Liver (tissue), 9 donors: ENCODE measurements around the gene SLC16A9. TPM values are rescaled to one million over a fixed set of nuclear protein-coding genes. Genes with fewer than 3 reads are reported as not detected.

Source experiments
- DNase-seq: peaks from one replicate; pipeline ENCODE4 v3.0.0-alpha.2; 2017; ENCODE audit warnings: low spot score
- H3K27ac ChIP-seq, 2 donors: one replicate each; pipeline ENCODE4 v1.7.0; 2013; ENCODE audit warnings: inconsistent platforms in 2 of 2, low read length in 2 of 2, control low read depth in 1 of 2, low read depth in 1 of 2, mild to moderate bottlenecking in 1 of 2
- H3K27me3 ChIP-seq, 4 donors: one replicate each; pipeline versions ENCODE4 v1.6.1 to v1.7.0; 2013; ENCODE audit warnings: low read length in 3 of 4, inconsistent platforms in 1 of 4, mild to moderate bottlenecking in 1 of 4, moderate library complexity in 1 of 4; ENCODE audit not compliant: control insufficient read depth in 4 of 4, insufficient read depth in 4 of 4
- H3K36me3 ChIP-seq, 4 donors: one replicate each; pipeline versions ENCODE4 v1.6.1 to v1.7.0; 2013; ENCODE audit warnings: low read length in 3 of 4, mild to moderate bottlenecking in 3 of 4, low read depth in 1 of 4, moderate library complexity in 1 of 4; ENCODE audit not compliant: control insufficient read depth in 4 of 4, insufficient read depth in 3 of 4
- H3K4me1 ChIP-seq, 4 donors: one replicate each; pipeline versions ENCODE4 v1.6.1 to v1.7.0; 2013; ENCODE audit warnings: low read length in 3 of 4, mild to moderate bottlenecking in 3 of 4, moderate library complexity in 1 of 4; ENCODE audit not compliant: control insufficient read depth in 4 of 4, insufficient read depth in 4 of 4
- H3K4me3 ChIP-seq, 3 donors: one replicate each; pipeline versions ENCODE4 v1.6.1 to v1.7.0; 2013; ENCODE audit warnings: low read length in 3 of 3, control low read depth in 1 of 3, low read depth in 1 of 3, mild to moderate bottlenecking in 1 of 3
- H3K9ac ChIP-seq, 2 donors: one replicate each; pipeline ENCODE4 v1.7.0; 2013; ENCODE audit warnings: low read length in 2 of 2, mild to moderate bottlenecking in 2 of 2, moderate library complexity in 2 of 2, control low read depth in 1 of 2, low read depth in 1 of 2
- H3K9me3 ChIP-seq, 4 donors: one replicate each; pipeline versions ENCODE4 v1.6.1 to v1.7.0; 2013; ENCODE audit warnings: low read length in 3 of 4; ENCODE audit not compliant: control insufficient read depth in 4 of 4
- ATF3 ChIP-seq: IDR thresholded peaks from 2 replicates; pipeline ENCODE4 v1.6.1; 2016; ENCODE audit warnings: antibody characterized with exemption
- CTCF ChIP-seq: fragments of 150-350 bp; IDR thresholded peaks from 2 replicates; pipeline ENCODE4 v1.5.1; 2017; ENCODE audit warnings: improper control_type of control experiment, low read depth, low read length; ENCODE audit not compliant: missing input control
- EGR1 ChIP-seq, 2 donors: IDR thresholded peaks; 2 replicates each; pipeline ENCODE4 v1.6.1; 2016 to 2018; ENCODE audit warnings: antibody characterized with exemption in 2 of 2, low read depth in 2 of 2
- FOXA1 ChIP-seq: IDR thresholded peaks from 2 replicates; pipeline ENCODE4 v1.6.1; 2016; ENCODE audit warnings: antibody characterized with exemption
- FOXA2 ChIP-seq: IDR thresholded peaks from 2 replicates; pipeline ENCODE4 v1.6.1; 2016; ENCODE audit warnings: antibody characterized with exemption
- GABPA ChIP-seq, 2 donors: IDR thresholded peaks in 1 of 2; conservative IDR thresholded peaks in 1 of 2; 2 replicates each; pipeline ENCODE4 v1.6.1; 2016; ENCODE audit warnings: antibody characterized with exemption in 2 of 2, mild to moderate bottlenecking in 1 of 2, moderate library complexity in 1 of 2
- HNF4A ChIP-seq, 2 donors: conservative IDR thresholded peaks; 2 replicates each; pipeline ENCODE4 v1.6.1; 2016; ENCODE audit warnings: antibody characterized with exemption in 2 of 2, mild to moderate bottlenecking in 2 of 2
- HNF4G ChIP-seq: IDR thresholded peaks from 2 replicates; pipeline ENCODE4 v1.6.1; 2016; ENCODE audit warnings: antibody characterized with exemption
- JUND ChIP-seq, 2 donors: IDR thresholded peaks; 2 replicates each; pipeline ENCODE4 v1.6.1; 2016; ENCODE audit warnings: antibody characterized with exemption in 2 of 2
- MAX ChIP-seq: IDR thresholded peaks from 2 replicates; pipeline ENCODE4 v1.6.1; 2016; ENCODE audit warnings: antibody characterized with exemption
- NR2F2 ChIP-seq: IDR thresholded peaks from 2 replicates; pipeline ENCODE4 v1.6.1; 2016; ENCODE audit warnings: antibody characterized with exemption
- RAD21 ChIP-seq, 2 donors: IDR thresholded peaks; 2 replicates each; pipeline ENCODE4 v1.6.1; 2016; ENCODE audit warnings: antibody characterized with exemption in 2 of 2, mild to moderate bottlenecking in 2 of 2
- REST ChIP-seq: IDR thresholded peaks from 2 replicates; pipeline ENCODE4 v1.6.1; 2016; ENCODE audit warnings: antibody characterized with exemption, mild to moderate bottlenecking
- RXRA ChIP-seq, 2 donors: IDR thresholded peaks; 2 replicates each; pipeline ENCODE4 v1.6.1; 2017 to 2018; ENCODE audit warnings: antibody characterized with exemption in 2 of 2, mild to moderate bottlenecking in 1 of 2
- SP1 ChIP-seq: IDR thresholded peaks from 2 replicates; pipeline ENCODE4 v1.6.1; 2018; ENCODE audit warnings: antibody characterized with exemption, mild to moderate bottlenecking
- TAF1 ChIP-seq: conservative IDR thresholded peaks from 2 replicates; pipeline ENCODE4 v1.6.1; 2016; ENCODE audit warnings: antibody characterized with exemption, mild to moderate bottlenecking
- YY1 ChIP-seq: IDR thresholded peaks from 2 replicates; pipeline ENCODE4 v1.6.1; 2016; ENCODE audit warnings: antibody characterized with exemption, mild to moderate bottlenecking
- ZBTB33 ChIP-seq: IDR thresholded peaks from 2 replicates; pipeline ENCODE4 v1.6.1; 2016; ENCODE audit warnings: antibody characterized with exemption
- WGBS: extraction: QIAGEN DNeasy Blood & Tissue Kit; methylation state at CpG from one replicate; pipeline ENCODE4 v1.1.7; 2013; 5-methylcytosine and 5-hydroxymethylcytosine counted together
- polyA plus RNA-seq, 2 donors: library from polyadenylated mRNA; stranded (reverse) in 1 of 2; unstranded in 1 of 2; fragments of 200-250 nt in 1 of 2; fragments of >200 nt in 1 of 2; fragmentation: Nextera tagmentation in 1 of 2; extraction: Ambion mirVana in 1 of 2; gene quantifications; one replicate each; pipeline versions ENCODE4 v1.2.1 to v1.2.3, GENCODE V29; 2013 to 2015
- total RNA-seq, 2 donors: library from RNA; depleted of rRNA; stranded (reverse); fragments of >200 nt; gene quantifications; one replicate each; pipeline ENCODE4 v1.2.3, GENCODE V29; 2014
- donor health status: healthy.
- donor health status: healthy.
- donor health status: healthy.
- donor health status: healthy.
- donor health status: healthy.

Gene SLC16A9
- total and polyA plus RNA-seq, 4 donors = 0.18 to 9.3 (median 0.59) TPM

GRCh38 chr10:59687657-59688056 is 22.0 kb downstream of the SLC16A9 start:
- Histone ChIP-seq H3K4me3 (no peak overlapping the region), H3K27ac (no peak overlapping the region), H3K9me3 (no peaks in the 10 kb centered on the region), H3K36me3 (no peaks in the 10 kb centered on the region), H3K27me3 (no peaks in the 10 kb centered on the region), H3K9ac (no peak overlapping the region), H3K4me1 (no peaks in the 10 kb centered on the region)
- TF ChIP-seq GABPA (IDR thresholded peaks at IDR 0.05 in 1 of 2, conservative IDR thresholded peaks at IDR 0.05 in 1 of 2) (no peak), FOXA1 (no peak), EGR1 (IDR thresholded peaks at IDR 0.05; ENCODE audit: low read depth in 2 of 2) (no peak), NR2F2 (no peak), ATF3 (no peak), HNF4A (conservative IDR thresholded peaks at IDR 0.05) (no peak), SP1 (no peak), RXRA (IDR thresholded peaks at IDR 0.05) (no peak), ZBTB33 (no peak), MAX (no peak), FOXA2 (no peak), JUND (IDR thresholded peaks at IDR 0.05) (no peak), REST (no peak), CTCF (no peak), TAF1 (no peak), HNF4G (no peak), RAD21 (IDR thresholded peaks at IDR 0.05) (no peak), YY1 (no peak)
- no peak for DNase-seq
- 97% methylated on average over 1 of the region's 1 CpG for WGBS

- no peaks in the 10 kb centered on the region for H3K27me3 ChIP-seq
- H3K36me3 ChIP-seq = no peaks in the 10 kb centered on the region
- H3K9ac ChIP-seq = no peak overlapping the region
- H3K4me1 ChIP-seq = no peaks in the 10 kb centered on the region
- H3K27ac ChIP-seq = no peak overlapping the region
- no peak overlapping the region for H3K4me3 ChIP-seq
- WGBS = 88% methylated on average over 5 of the region's 5 CpGs
- no peak for DNase-seq
- no peaks in the 10 kb centered on the region for H3K9me3 ChIP-seq
- TF ChIP-seq FOXA2 = no peak
- TF ChIP-seq MAX = no peak
- no peak for TF ChIP-seq ATF3
- TF ChIP-seq RXRA (IDR thresholded peaks at IDR 0.05) = no peak
- no peak for TF ChIP-seq HNF4A (conservative IDR thresholded peaks at IDR 0.05)
- TF ChIP-seq HNF4G = no peak
- no peak for TF ChIP-seq SP1
- no peak for TF ChIP-seq YY1
- no peak for TF ChIP-seq CTCF
- TF ChIP-seq RAD21 (IDR thresholded peaks at IDR 0.05) = no peak
- no peak for TF ChIP-seq NR2F2
- TF ChIP-seq FOXA1 = no peak
- TF ChIP-seq ZBTB33 = no peak
- no peak for TF ChIP-seq GABPA (IDR thresholded peaks at IDR 0.05 in 1 of 2, conservative IDR thresholded peaks at IDR 0.05 in 1 of 2)
- no peak for TF ChIP-seq JUND (IDR thresholded peaks at IDR 0.05)
Measured at GRCh38 chr10:59684006-59684405, 25.6 kb downstream of the SLC16A9 start.
